GM12872 (cell line): ENCODE data around the gene CACNB4.

ENCODE experiments used
- CTCF ChIP-seq: IDR thresholded peaks from 3 replicates; pipeline ENCODE4 v1.5.1; 2011; ENCODE audit warnings: low read depth, mild to moderate bottlenecking, low read length, moderate library complexity; ENCODE audit not compliant: insufficient read depth

Gene CACNB4

GRCh38 chr2:151845884-151846283 is 253.0 kb downstream of the CACNB4 start:
- TF ChIP-seq CTCF, result no peak

GRCh38 chr2:151845481-151845880 is 253.4 kb downstream of the CACNB4 start:
- no peak for TF ChIP-seq CTCF

GRCh38 chr2:151844211-151844896 is 254.5 kb downstream of the CACNB4 start:
- TF ChIP-seq CTCF, result no peak

- TF ChIP-seq CTCF, result no peak
Measured at GRCh38 chr2:151843691-151844061, 255.2 kb downstream of the CACNB4 start.

- TF ChIP-seq CTCF, result no peak
Measured at GRCh38 chr2:151842830-151843690, 255.8 kb downstream of the CACNB4 start.

- no peak for TF ChIP-seq CTCF
Measured at GRCh38 chr2:151841047-151841424, 257.8 kb downstream of the CACNB4 start.

- no peak for TF ChIP-seq CTCF
Measured at GRCh38 chr2:151840216-151841046, 258.4 kb downstream of the CACNB4 start.
